C4-2B (cell line): ENCODE data around the gene IMPACT.

ENCODE experiments used
- H3K27ac ChIP-seq: fragments of 450-650 bp; 2 replicates; pipeline ENCODE4 v1.5.1; 2017
- CTCF ChIP-seq: fragments of 450-650 bp; conservative IDR thresholded peaks from 2 replicates; pipeline ENCODE4 v1.5.1; 2017; ENCODE audit warnings: mild to moderate bottlenecking
- ZFX ChIP-seq: fragments of 450-650 bp; IDR thresholded peaks from 2 replicates; pipeline ENCODE4 v1.6.1; 2017

IMPACT gene

GRCh38 chr18:24403076-24403475 is 23.4 kb upstream of the IMPACT start:
- no peak overlapping the region for H3K27ac ChIP-seq
- no peak for TF ChIP-seq ZFX
- TF ChIP-seq CTCF = no peak

- TF ChIP-seq ZFX (no peak), CTCF (no peak)
- H3K27ac ChIP-seq = no peak overlapping the region
These were observed 21.9 kb upstream of the IMPACT start for GRCh38 chr18:24404591-24404990.

- TF ChIP-seq CTCF (no peak), ZFX (no peak)
- no peak overlapping the region for H3K27ac ChIP-seq
These were observed 18.0 kb upstream of the IMPACT start for GRCh38 chr18:24408496-24408895.

GRCh38 chr18:24413148-24413547 is 13.3 kb upstream of the IMPACT start:
- H3K27ac ChIP-seq = no peak overlapping the region
- no peak for TF ChIP-seq ZFX
- TF ChIP-seq CTCF = peak; percentile 30

- TF ChIP-seq CTCF (no peak), ZFX (no peak)
- H3K27ac ChIP-seq = no peak overlapping the region
These were observed 12.0 kb upstream of the IMPACT start for GRCh38 chr18:24414349-24415003.

GRCh38 chr18:24417480-24417879 is 9.0 kb upstream of the IMPACT start:
- TF ChIP-seq CTCF (no peak), ZFX (no peak)
- no peak overlapping the region for H3K27ac ChIP-seq

- TF ChIP-seq CTCF = no peak
- no peak for TF ChIP-seq ZFX
- H3K27ac ChIP-seq = peak overlapping the region; percentile 55
These were observed 5.9 kb upstream of the IMPACT start for GRCh38 chr18:24420551-24420950.
